ENCODE results near the gene CARMIL1.

DNA sequence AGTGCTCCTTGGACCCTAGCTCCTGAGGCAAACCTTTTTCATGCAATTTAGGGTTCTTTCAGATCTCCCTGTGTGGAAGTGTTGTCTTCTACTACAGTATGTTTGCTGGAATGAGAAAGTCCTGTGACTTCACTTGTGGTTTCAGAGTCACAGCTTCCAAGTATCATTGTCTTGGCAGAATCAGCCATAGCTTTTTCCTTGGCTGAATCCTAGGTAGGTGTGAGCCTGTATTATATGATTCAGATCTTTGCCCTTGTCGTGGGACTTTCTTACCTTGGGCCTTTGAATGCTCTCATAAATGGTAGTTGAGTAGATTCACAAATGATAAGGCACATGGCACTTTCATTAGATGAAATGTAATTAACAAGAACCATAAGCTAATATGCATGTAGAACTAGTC lies 16.5 kb downstream of the CARMIL1 start:
- TF ChIP-seq ZNF624 (tag by site-specific recombination; IDR thresholded peaks at IDR 0.05) (no peak), ZNF664 (tag by site-specific recombination; IDR thresholded peaks at IDR 0.05) (no peak), YY1 (tag by site-specific recombination; IDR thresholded peaks at IDR 0.05) (no peak), PRDM1 (tag by site-specific recombination; IDR thresholded peaks at IDR 0.05) (no peak), ZNF626 (tag by site-specific recombination; IDR thresholded peaks at IDR 0.05) (no peak), ZIC2 (tag by site-specific recombination; IDR thresholded peaks at IDR 0.05) (no peak), ZNF175 (tag by site-specific recombination; IDR thresholded peaks at IDR 0.05) (no peak), ZNF48 (tag by site-specific recombination; IDR thresholded peaks at IDR 0.05) (no peak), ZNF777 (tag by site-specific recombination; IDR thresholded peaks at IDR 0.05; ENCODE audit: borderline replicate concordance) (no peak)
- TF ChIP-seq, protein P1, sequence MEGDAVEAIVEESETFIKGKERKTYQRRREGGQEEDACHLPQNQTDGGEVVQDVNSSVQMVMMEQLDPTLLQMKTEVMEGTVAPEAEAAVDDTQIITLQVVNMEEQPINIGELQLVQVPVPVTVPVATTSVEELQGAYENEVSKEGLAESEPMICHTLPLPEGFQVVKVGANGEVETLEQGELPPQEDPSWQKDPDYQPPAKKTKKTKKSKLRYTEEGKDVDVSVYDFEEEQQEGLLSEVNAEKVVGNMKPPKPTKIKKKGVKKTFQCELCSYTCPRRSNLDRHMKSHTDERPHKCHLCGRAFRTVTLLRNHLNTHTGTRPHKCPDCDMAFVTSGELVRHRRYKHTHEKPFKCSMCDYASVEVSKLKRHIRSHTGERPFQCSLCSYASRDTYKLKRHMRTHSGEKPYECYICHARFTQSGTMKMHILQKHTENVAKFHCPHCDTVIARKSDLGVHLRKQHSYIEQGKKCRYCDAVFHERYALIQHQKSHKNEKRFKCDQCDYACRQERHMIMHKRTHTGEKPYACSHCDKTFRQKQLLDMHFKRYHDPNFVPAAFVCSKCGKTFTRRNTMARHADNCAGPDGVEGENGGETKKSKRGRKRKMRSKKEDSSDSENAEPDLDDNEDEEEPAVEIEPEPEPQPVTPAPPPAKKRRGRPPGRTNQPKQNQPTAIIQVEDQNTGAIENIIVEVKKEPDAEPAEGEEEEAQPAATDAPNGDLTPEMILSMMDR (tag by site-specific recombination; IDR thresholded peaks at IDR 0.05), result no peak
- TF ChIP-seq, protein P2, sequence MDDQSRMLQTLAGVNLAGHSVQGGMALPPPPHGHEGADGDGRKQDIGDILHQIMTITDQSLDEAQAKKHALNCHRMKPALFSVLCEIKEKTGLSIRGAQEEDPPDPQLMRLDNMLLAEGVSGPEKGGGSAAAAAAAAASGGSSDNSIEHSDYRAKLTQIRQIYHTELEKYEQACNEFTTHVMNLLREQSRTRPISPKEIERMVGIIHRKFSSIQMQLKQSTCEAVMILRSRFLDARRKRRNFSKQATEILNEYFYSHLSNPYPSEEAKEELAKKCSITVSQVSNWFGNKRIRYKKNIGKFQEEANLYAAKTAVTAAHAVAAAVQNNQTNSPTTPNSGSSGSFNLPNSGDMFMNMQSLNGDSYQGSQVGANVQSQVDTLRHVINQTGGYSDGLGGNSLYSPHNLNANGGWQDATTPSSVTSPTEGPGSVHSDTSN (CRISPR knock-in tag; IDR thresholded peaks at IDR 0.05), result no peak
- TF ChIP-seq, protein P3, sequence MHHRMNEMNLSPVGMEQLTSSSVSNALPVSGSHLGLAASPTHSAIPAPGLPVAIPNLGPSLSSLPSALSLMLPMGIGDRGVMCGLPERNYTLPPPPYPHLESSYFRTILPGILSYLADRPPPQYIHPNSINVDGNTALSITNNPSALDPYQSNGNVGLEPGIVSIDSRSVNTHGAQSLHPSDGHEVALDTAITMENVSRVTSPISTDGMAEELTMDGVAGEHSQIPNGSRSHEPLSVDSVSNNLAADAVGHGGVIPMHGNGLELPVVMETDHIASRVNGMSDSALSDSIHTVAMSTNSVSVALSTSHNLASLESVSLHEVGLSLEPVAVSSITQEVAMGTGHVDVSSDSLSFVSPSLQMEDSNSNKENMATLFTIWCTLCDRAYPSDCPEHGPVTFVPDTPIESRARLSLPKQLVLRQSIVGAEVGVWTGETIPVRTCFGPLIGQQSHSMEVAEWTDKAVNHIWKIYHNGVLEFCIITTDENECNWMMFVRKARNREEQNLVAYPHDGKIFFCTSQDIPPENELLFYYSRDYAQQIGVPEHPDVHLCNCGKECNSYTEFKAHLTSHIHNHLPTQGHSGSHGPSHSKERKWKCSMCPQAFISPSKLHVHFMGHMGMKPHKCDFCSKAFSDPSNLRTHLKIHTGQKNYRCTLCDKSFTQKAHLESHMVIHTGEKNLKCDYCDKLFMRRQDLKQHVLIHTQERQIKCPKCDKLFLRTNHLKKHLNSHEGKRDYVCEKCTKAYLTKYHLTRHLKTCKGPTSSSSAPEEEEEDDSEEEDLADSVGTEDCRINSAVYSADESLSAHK (tag by site-specific recombination; IDR thresholded peaks at IDR 0.05), result no peak
